ENCODE measurements around the gene TBKBP1.

The TBKBP1 gene

GRCh38 chr17:47665655-47666054 is 28.3 kb upstream of the TBKBP1 start:
- no peak overlapping the region for H3K4me3 ChIP-seq (replicated peaks in 1 of 2; ENCODE audit: low read depth in 2 of 2, low read length in 2 of 2)
- no peak for TF ChIP-seq CTCF (IDR thresholded peaks at IDR 0.05; ENCODE audit: low read depth, low read length)
- DNase-seq (ENCODE audit: low read depth in 2 of 2) = peak; percentile 69 to 71

- TF ChIP-seq CTCF (IDR thresholded peaks at IDR 0.05; ENCODE audit: low read depth, low read length) = no peak
- no peak for DNase-seq (ENCODE audit: low read depth in 2 of 2)
- no peak overlapping the region for H3K4me3 ChIP-seq (replicated peaks in 1 of 2; ENCODE audit: low read depth in 2 of 2, low read length in 2 of 2)
Observed at GRCh38 chr17:47669081-47669480, 24.9 kb upstream of the TBKBP1 start.

GRCh38 chr17:47670064-47670463 is 23.9 kb upstream of the TBKBP1 start:
- no peak overlapping the region for H3K4me3 ChIP-seq (replicated peaks in 1 of 2; ENCODE audit: low read depth in 2 of 2, low read length in 2 of 2)
- TF ChIP-seq CTCF (IDR thresholded peaks at IDR 0.05; ENCODE audit: low read depth, low read length) = no peak
- no peak for DNase-seq (ENCODE audit: low read depth in 2 of 2)

- no peak for DNase-seq (ENCODE audit: low read depth in 2 of 2)
- no peak overlapping the region for H3K4me3 ChIP-seq (replicated peaks in 1 of 2; ENCODE audit: low read depth in 2 of 2, low read length in 2 of 2)
- TF ChIP-seq CTCF (IDR thresholded peaks at IDR 0.05; ENCODE audit: low read depth, low read length) = no peak
Observed at GRCh38 chr17:47674499-47674898, 19.5 kb upstream of the TBKBP1 start.

GRCh38 chr17:47675380-47676198 is 18.4 kb upstream of the TBKBP1 start:
- TF ChIP-seq CTCF (IDR thresholded peaks at IDR 0.05; ENCODE audit: low read depth, low read length) = no peak

GRCh38 chr17:47676199-47676472 is 17.8 kb upstream of the TBKBP1 start:
- no peak for DNase-seq (ENCODE audit: low read depth in 2 of 2)
- H3K4me3 ChIP-seq (replicated peaks in 1 of 2; ENCODE audit: low read depth in 2 of 2, low read length in 2 of 2) = no peak overlapping the region
- no peak for TF ChIP-seq CTCF (IDR thresholded peaks at IDR 0.05; ENCODE audit: low read depth, low read length)

More at GRCh38 chr17:47675380-47676198, 18.4 kb upstream of the TBKBP1 start:
- DNase-seq (ENCODE audit: low read depth in 2 of 2) = no peak
- no peak overlapping the region for H3K4me3 ChIP-seq (replicated peaks in 1 of 2; ENCODE audit: low read depth in 2 of 2, low read length in 2 of 2)
